HG03066 (cell line): ENCODE data around the gene PAK1.

Experiments used
- ATAC-seq: cut with Tn5 transposase; IDR thresholded peaks from one replicate; pipeline ENCODE4 v1.9.1; 2021; ENCODE audit warnings: low read depth; ENCODE audit not compliant: unreplicated experiment

Gene PAK1

GRCh38 chr11:77440678-77441077, 33.2 kb downstream of the PAK1 start:
- no peak for ATAC-seq

- peak; percentile 46 for ATAC-seq
Observed at GRCh38 chr11:77438487-77438886, 35.4 kb downstream of the PAK1 start.

- ATAC-seq: no peak
Observed at GRCh38 chr11:77436969-77437368, 36.9 kb downstream of the PAK1 start.

GRCh38 chr11:77436506-77436905, 37.4 kb downstream of the PAK1 start:
- no peak for ATAC-seq

GRCh38 chr11:77435972-77436371, 37.9 kb downstream of the PAK1 start:
- ATAC-seq: no peak

- ATAC-seq: no peak
Observed at GRCh38 chr11:77431813-77432212, 42.1 kb downstream of the PAK1 start.

GRCh38 chr11:77428598-77428997, 45.3 kb downstream of the PAK1 start:
- no peak for ATAC-seq

- no peak for ATAC-seq
Observed at GRCh38 chr11:77425346-77425745, 48.5 kb downstream of the PAK1 start.

- ATAC-seq: no peak
Observed at GRCh38 chr11:77424644-77425043, 49.2 kb downstream of the PAK1 start.

- no peak for ATAC-seq
Observed at GRCh38 chr11:77423624-77424023, 50.3 kb downstream of the PAK1 start.

GRCh38 chr11:77422687-77423086, 51.2 kb downstream of the PAK1 start:
- ATAC-seq: no peak

GRCh38 chr11:77421041-77421723, 52.7 kb downstream of the PAK1 start:
- no peak for ATAC-seq

GRCh38 chr11:77418971-77419597, 54.8 kb downstream of the PAK1 start:
- ATAC-seq: peak; percentile 33

GRCh38 chr11:77418155-77418970, 55.5 kb downstream of the PAK1 start:
- peak; percentile 55 for ATAC-seq

- no peak for ATAC-seq
Observed at GRCh38 chr11:77416357-77416756, 57.5 kb downstream of the PAK1 start.

GRCh38 chr11:77413850-77414460, 59.9 kb downstream of the PAK1 start:
- no peak for ATAC-seq

GRCh38 chr11:77412814-77413213, 61.1 kb downstream of the PAK1 start:
- ATAC-seq: no peak

GRCh38 chr11:77411717-77412441, 62.0 kb downstream of the PAK1 start:
- peak; percentile 91 for ATAC-seq

- ATAC-seq: peak; percentile 46
Observed at GRCh38 chr11:77411137-77411707, 62.7 kb downstream of the PAK1 start.
